IMR-90 (cell line): ENCODE measurements around the gene HEXIM1. TPM values are rescaled to one million over a fixed set of nuclear protein-coding genes. Genes with fewer than 3 reads are reported as not detected.
A peak's percentile ranks its signal among the peaks of the same experiment; 100 is the strongest.

ENCODE experiments used
- ATAC-seq: fragments of 200-7000 bp; cut with Tn5 transposase; 2 replicates; pipeline ENCODE4 v1.9.1; 2020; ENCODE audit warnings: low read depth, mild to moderate bottlenecking, moderate library complexity
- BruUV-seq: library from RNA; stranded (reverse); fragments of 400-500 nt; replicated peaks from 2 replicates; lab custom pipeline; 2021; lab: Mats Ljungman, UMichigan
- CTCF ChIA-PET: fragments of 300-600 bp; formaldehyde crosslinking; extraction: SDS; loops from one replicate; lab custom pipeline; 2021; ENCODE audit warnings: antibody characterized with exemption; lab: Yijun Ruan, JAX
- POLR2A ChIA-PET: fragments of 300-600 bp; sonication (Branson Sonifier 250); formaldehyde crosslinking; loops from one replicate; lab custom pipeline; 2022; ENCODE audit warnings: antibody characterized with exemption; ENCODE audit not compliant: unreplicated experiment; lab: Charles Lee
- DNase-seq: peaks from one replicate; pipeline ENCODE4 v3.0.0; 2013
- H2AFZ ChIP-seq: replicated peaks from 2 replicates; pipeline ENCODE3; 2013; ENCODE audit warnings: low read length, mild to moderate bottlenecking; ENCODE audit not compliant: poor library complexity
- H2AK5ac ChIP-seq: 2 replicates; pipeline ENCODE4 v1.6.1; 2013; ENCODE audit warnings: low read depth, low read length, inconsistent platforms
- H2AK9ac ChIP-seq: replicated peaks from 2 replicates; pipeline ENCODE3; 2013; ENCODE audit warnings: mild to moderate bottlenecking, low read depth, low read length, moderate library complexity; ENCODE audit not compliant: poor library complexity
- H2BK120ac ChIP-seq: 2 replicates; pipeline ENCODE4 v1.6.1; 2013; ENCODE audit warnings: low read depth, low read length, inconsistent platforms
- H2BK15ac ChIP-seq: 3 replicates; pipeline ENCODE4 v1.6.1; 2013; ENCODE audit warnings: low read depth, low read length, inconsistent platforms
- H2BK20ac ChIP-seq: 2 replicates; pipeline ENCODE4 v1.6.1; 2013; ENCODE audit warnings: low read depth, mild to moderate bottlenecking, inconsistent platforms, low read length, moderate library complexity
- H2BK5ac ChIP-seq: 2 replicates; pipeline ENCODE4 v1.6.1; 2013; ENCODE audit warnings: mild to moderate bottlenecking, low read depth, low read length, inconsistent platforms; ENCODE audit not compliant: poor library complexity, severe bottlenecking
- H3K14ac ChIP-seq: replicated peaks from 2 replicates; pipeline ENCODE4 v1.6.1; 2013; ENCODE audit warnings: low read depth, low read length, inconsistent platforms
- H3K18ac ChIP-seq: 2 replicates; pipeline ENCODE4 v1.6.1; 2013; ENCODE audit warnings: low read depth, low read length, control low read depth
- H3K23ac ChIP-seq: 2 replicates; pipeline ENCODE4 v1.6.1; 2013; ENCODE audit warnings: low read depth, low read length, inconsistent platforms
- H3K27ac ChIP-seq: 2 replicates; pipeline ENCODE4 v1.5.1; 2013; ENCODE audit warnings: mild to moderate bottlenecking, control low read depth, low read length; ENCODE audit not compliant: insufficient read depth
- H3K27me3 ChIP-seq: 2 replicates; pipeline ENCODE4 v1.6.1; 2013; ENCODE audit warnings: low read length; ENCODE audit not compliant: control insufficient read depth, insufficient read depth
- H3K36me3 ChIP-seq: 2 replicates; pipeline ENCODE4 v1.6.1; 2013; ENCODE audit warnings: low read length, mixed read lengths; ENCODE audit not compliant: control insufficient read depth, insufficient read depth
- H3K4ac ChIP-seq: 2 replicates; pipeline ENCODE4 v1.6.1; 2013; ENCODE audit warnings: low read depth, low read length, inconsistent platforms
- H3K4me1 ChIP-seq: 2 replicates; pipeline ENCODE4 v1.6.1; 2013; ENCODE audit warnings: low read length, mixed read lengths; ENCODE audit not compliant: control insufficient read depth, insufficient read depth
- H3K4me2 ChIP-seq: 2 replicates; pipeline ENCODE4 v1.6.1; 2013; ENCODE audit warnings: low read depth, mild to moderate bottlenecking, control low read depth, low read length, moderate library complexity
- H3K4me3 ChIP-seq: 2 replicates; pipeline ENCODE4 v1.5.1; 2013; ENCODE audit warnings: low read depth, mild to moderate bottlenecking, control low read depth, low read length, moderate library complexity; ENCODE audit not compliant: insufficient read depth
- H3K56ac ChIP-seq: 2 replicates; pipeline ENCODE4 v1.6.1; 2013; ENCODE audit warnings: low read length, inconsistent platforms; ENCODE audit not compliant: insufficient read depth; ENCODE audit errors: extremely low read depth
- H3K79me1 ChIP-seq, 2 experiments: 2 replicates each; pipeline ENCODE4 v1.6.1; 2013; ENCODE audit warnings: low read length in 2 of 2, inconsistent platforms in 1 of 2, low read depth in 1 of 2
- H3K9ac ChIP-seq: 2 replicates; pipeline ENCODE4 v1.6.1; 2013; ENCODE audit warnings: low read depth, low read length, control low read depth
- H3K9me1 ChIP-seq: 2 replicates; pipeline ENCODE4 v1.6.1; 2013; ENCODE audit warnings: low read length, inconsistent platforms; ENCODE audit not compliant: insufficient read depth
- H3K9me3 ChIP-seq: 2 replicates; pipeline ENCODE4 v1.6.1; 2013; ENCODE audit warnings: low read length; ENCODE audit not compliant: control insufficient read depth, insufficient read depth
- H4K20me1 ChIP-seq: 2 replicates; pipeline ENCODE4 v1.6.1; 2013; ENCODE audit warnings: low read length, inconsistent platforms; ENCODE audit not compliant: insufficient read depth
- H4K5ac ChIP-seq: 2 replicates; pipeline ENCODE4 v1.6.1; 2013; ENCODE audit warnings: mild to moderate bottlenecking, low read depth, low read length, control low read depth
- H4K8ac ChIP-seq, 2 experiments: 2 replicates each; pipeline ENCODE4 v1.6.1; 2013; ENCODE audit warnings: low read depth in 2 of 2, low read length in 2 of 2, control low read depth in 1 of 2, inconsistent platforms in 1 of 2
- H4K91ac ChIP-seq: 2 replicates; pipeline ENCODE4 v1.6.1; 2013; ENCODE audit warnings: low read depth, low read length, inconsistent platforms; ENCODE audit not compliant: insufficient read depth
- BHLHE40 ChIP-seq: fragments of 150-350 bp; IDR thresholded peaks from 2 replicates; pipeline ENCODE4 v1.6.1; 2016; ENCODE audit warnings: mild to moderate bottlenecking, low read depth, low read length
- CEBPB ChIP-seq: IDR thresholded peaks from 2 replicates; pipeline ENCODE4 v1.6.1; 2012; ENCODE audit warnings: low read depth, low read length, improper control_type of control experiment
- CHD1 ChIP-seq: IDR thresholded peaks from 2 replicates; pipeline ENCODE4 v1.6.1; 2012; ENCODE audit warnings: low read depth, low read length, improper control_type of control experiment
- CTCF ChIP-seq: conservative IDR thresholded peaks from 2 replicates; pipeline ENCODE4 v1.5.1; 2012; ENCODE audit warnings: mild to moderate bottlenecking, low read depth, low read length, improper control_type of control experiment
- ELK1 ChIP-seq: fragments of 150-350 bp; IDR thresholded peaks from 2 replicates; pipeline ENCODE4 v1.6.1; 2016; ENCODE audit warnings: low read depth, mild to moderate bottlenecking, low read length, moderate library complexity, borderline replicate concordance
- FOS ChIP-seq: fragments of 150-350 bp; IDR thresholded peaks from 2 replicates; pipeline ENCODE4 v1.6.1; 2016; ENCODE audit warnings: low read depth, low read length
- MAFK ChIP-seq: IDR thresholded peaks from 2 replicates; pipeline ENCODE4 v1.6.1; 2012; ENCODE audit warnings: low read depth, low read length, improper control_type of control experiment
- MAZ ChIP-seq: IDR thresholded peaks from 2 replicates; pipeline ENCODE4 v1.6.1; 2012; ENCODE audit warnings: low read depth, mild to moderate bottlenecking, low read length, improper control_type of control experiment, moderate library complexity, borderline replicate concordance
- MXI1 ChIP-seq: IDR thresholded peaks from 2 replicates; pipeline ENCODE4 v1.6.1; 2012; ENCODE audit warnings: low read depth, mild to moderate bottlenecking, low read length, moderate library complexity, borderline replicate concordance
- NFE2L2 ChIP-seq: fragments of 150-350 bp; IDR thresholded peaks from 2 replicates; pipeline ENCODE4 v1.6.1; 2016; ENCODE audit warnings: low read depth, mild to moderate bottlenecking, low read length
- POLR2A ChIP-seq: IDR thresholded peaks from 2 replicates; pipeline ENCODE4 v1.6.1; 2012; ENCODE audit warnings: mild to moderate bottlenecking, low read depth, low read length
- RAD21 ChIP-seq: IDR thresholded peaks from 2 replicates; pipeline ENCODE4 v1.6.1; 2012; ENCODE audit warnings: low read length, improper control_type of control experiment
- RCOR1 ChIP-seq: IDR thresholded peaks from 2 replicates; pipeline ENCODE4 v1.6.1; 2012; ENCODE audit warnings: mild to moderate bottlenecking, low read length, improper control_type of control experiment; ENCODE audit not compliant: insufficient replicate concordance
- RFX5 ChIP-seq: IDR thresholded peaks from 2 replicates; pipeline ENCODE4 v1.8.0; 2012; ENCODE audit warnings: low read depth, mild to moderate bottlenecking, low read length, moderate library complexity
- SMC3 ChIP-seq: fragments of 150-350 bp; IDR thresholded peaks from 2 replicates; pipeline ENCODE4 v1.6.1; 2016; ENCODE audit warnings: low read depth, mild to moderate bottlenecking, antibody characterized with exemption, low read length, moderate library complexity
- USF2 ChIP-seq: fragments of 150-350 bp; IDR thresholded peaks from 2 replicates; pipeline ENCODE4 v1.6.1; 2017; ENCODE audit warnings: mild to moderate bottlenecking, antibody characterized with exemption, low read length, low read depth
- WGBS, 2 experiments: methylation state at CpG; one replicate each; pipeline versions ENCODE4 v1.1.5 to v1.1.7; 2013; ENCODE audit warnings: missing lambda C conversion rate in 2 of 2; ENCODE audit not compliant: insufficient read length in 1 of 2; ENCODE audit errors: extremely low coverage in 2 of 2; 5-methylcytosine and 5-hydroxymethylcytosine counted together
- dilution Hi-C: fragments of 300-500 bp; cut with HindIII; formaldehyde crosslinking; loops from one replicate; pipeline ENCODE4 v1.14.3; 2018; ENCODE audit warnings: low sequenced_read_pairs; ENCODE audit not compliant: unreplicated experiment
- in situ Hi-C: fragments of 300-500 bp; cut with MboI; formaldehyde crosslinking; loops from 3 replicates; pipeline ENCODE4 v1.14.3; 2019; ENCODE audit warnings: low sequenced_read_pairs, inconsistent platforms, mixed read lengths
- intact Hi-C: fragments of 100-400 bp; cut with micrococcal nuclease; formaldehyde crosslinking; loops from 2 replicates; pipeline ENCODE4 v1.10.0; 2022
- polyA plus RNA-seq, 3 experiments: library from polyadenylated mRNA; depleted of rRNA; stranded (reverse); fragments of >200 nt; gene quantifications; 2 replicates each; pipeline ENCODE4 v1.2.3, GENCODE V29; 2012; ENCODE audit warnings: low replicate concordance in 1 of 3
- total RNA-seq: library from RNA; depleted of rRNA; stranded (reverse); fragments of >200 nt; gene quantifications from 2 replicates; pipeline ENCODE4 v1.2.3, GENCODE V29; 2012

Gene HEXIM1
- total and polyA plus RNA-seq, 2 of the 4 experiments (the other 2 are of a cell fraction) = 5.9 to 14.5 TPM

- no peaks in the 10 kb centered on the region for H3K9me1 ChIP-seq
- no peak overlapping the region for H4K8ac ChIP-seq
- no peak overlapping the region for H3K4ac ChIP-seq
- TF ChIP-seq CHD1 = no peak
- no peak for TF ChIP-seq SMC3
- TF ChIP-seq CTCF = no peak
- no peak for TF ChIP-seq RCOR1
- TF ChIP-seq NFE2L2 = no peak
- TF ChIP-seq FOS = no peak
- TF ChIP-seq MXI1 = no peak
- TF ChIP-seq CEBPB = no peak
- no peak for TF ChIP-seq MAFK
- no peak for TF ChIP-seq BHLHE40
- no peak for TF ChIP-seq RAD21
- no peak for TF ChIP-seq ELK1
- no peak for TF ChIP-seq USF2
- no peak for TF ChIP-seq RFX5
- no peak for TF ChIP-seq POLR2A
- TF ChIP-seq MAZ = no peak
- peaks cover 47% of the 10 kb centered on the region for H3K36me3 ChIP-seq
- POLR2A ChIA-PET = no interaction called here
- H2AK5ac ChIP-seq = no peak overlapping the region
- H3K4me3 ChIP-seq = no peak overlapping the region
- no peak overlapping the region for H3K27ac ChIP-seq
- no peak overlapping the region for H2BK5ac ChIP-seq
- H4K91ac ChIP-seq = no peak overlapping the region
- no peak for DNase-seq
- H3K4me1 ChIP-seq = peaks cover 3% of the 10 kb centered on the region; the same call in 1 of the 2 replicates
- no peak overlapping the region for H3K23ac ChIP-seq
- peaks cover 2% of the 10 kb centered on the region in 2 experiments; a peak in 1 of 4 replicates for H3K79me1 ChIP-seq
- no peak overlapping the region for H2BK120ac ChIP-seq
- H3K27me3 ChIP-seq = no peaks in the 10 kb centered on the region
- dilution Hi-C loops (no loop called here), in situ Hi-C loops (no loop called here), intact Hi-C loops (no loop called here)
- BruUV-seq = TSS peak; percentile 68
- no peak overlapping the region for H4K5ac ChIP-seq
- H2AFZ ChIP-seq = no peak overlapping the region
- no peaks in the 10 kb centered on the region for H3K9me3 ChIP-seq
- no peak overlapping the region for H3K56ac ChIP-seq
- H3K4me2 ChIP-seq = no peak overlapping the region
- H3K18ac ChIP-seq = no peak overlapping the region
- ATAC-seq = no peak
- WGBS, 2 experiments = 100% methylated on average over 1 of the region's 11 CpGs; no CpG with 5 or more reads in 1 of the 2 experiments
- H3K14ac ChIP-seq = no peak overlapping the region
- no peak overlapping the region for H2BK20ac ChIP-seq
- H3K9ac ChIP-seq = no peak overlapping the region
- peaks cover 13% of the 10 kb centered on the region for H4K20me1 ChIP-seq
- no peak overlapping the region for H2BK15ac ChIP-seq
- CTCF ChIA-PET = no interaction called here
- no peak overlapping the region for H2AK9ac ChIP-seq
These were observed 36.4 kb upstream of the HEXIM1 start for GRCh38 chr17:45111850-45112249.
